PFSK-1 (cell line): ENCODE measurements around the gene AHNAK2.

Experiments
- FOXP2 ChIP-seq: optimal IDR thresholded peaks from 2 replicates; pipeline ENCODE3; 2011; ENCODE audit warnings: borderline replicate concordance, control low read depth, inconsistent platforms; ENCODE audit not compliant: insufficient read depth; ENCODE audit errors: extremely low read length, extremely low read depth
- POLR2AphosphoS5 ChIP-seq: IDR thresholded peaks from 2 replicates; pipeline ENCODE4 v1.6.1; 2012; ENCODE audit warnings: low read depth, mild to moderate bottlenecking, control low read depth, low read length, moderate library complexity
- SIN3A ChIP-seq: IDR thresholded peaks from 2 replicates; pipeline ENCODE4 v1.6.1; 2012; ENCODE audit warnings: mild to moderate bottlenecking, low read length, moderate library complexity, borderline replicate concordance; ENCODE audit not compliant: insufficient read depth
- TAF1 ChIP-seq: IDR thresholded peaks from 2 replicates; pipeline ENCODE4 v1.6.1; 2012; ENCODE audit warnings: low read length, control low read depth, borderline replicate concordance; ENCODE audit not compliant: insufficient read depth
- TF ChIP-seq, protein P1 (sequence below), 2 experiments: IDR thresholded peaks; 2 replicates each; pipeline versions ENCODE4 v1.6.1 to v1.8.0; 2011 to 2012; ENCODE audit warnings: low read depth in 2 of 2, low read length in 2 of 2, control low read depth in 1 of 2, inconsistent platforms in 1 of 2, mild to moderate bottlenecking in 1 of 2, moderate library complexity in 1 of 2; ENCODE audit not compliant: insufficient read depth in 1 of 2

DNA sequence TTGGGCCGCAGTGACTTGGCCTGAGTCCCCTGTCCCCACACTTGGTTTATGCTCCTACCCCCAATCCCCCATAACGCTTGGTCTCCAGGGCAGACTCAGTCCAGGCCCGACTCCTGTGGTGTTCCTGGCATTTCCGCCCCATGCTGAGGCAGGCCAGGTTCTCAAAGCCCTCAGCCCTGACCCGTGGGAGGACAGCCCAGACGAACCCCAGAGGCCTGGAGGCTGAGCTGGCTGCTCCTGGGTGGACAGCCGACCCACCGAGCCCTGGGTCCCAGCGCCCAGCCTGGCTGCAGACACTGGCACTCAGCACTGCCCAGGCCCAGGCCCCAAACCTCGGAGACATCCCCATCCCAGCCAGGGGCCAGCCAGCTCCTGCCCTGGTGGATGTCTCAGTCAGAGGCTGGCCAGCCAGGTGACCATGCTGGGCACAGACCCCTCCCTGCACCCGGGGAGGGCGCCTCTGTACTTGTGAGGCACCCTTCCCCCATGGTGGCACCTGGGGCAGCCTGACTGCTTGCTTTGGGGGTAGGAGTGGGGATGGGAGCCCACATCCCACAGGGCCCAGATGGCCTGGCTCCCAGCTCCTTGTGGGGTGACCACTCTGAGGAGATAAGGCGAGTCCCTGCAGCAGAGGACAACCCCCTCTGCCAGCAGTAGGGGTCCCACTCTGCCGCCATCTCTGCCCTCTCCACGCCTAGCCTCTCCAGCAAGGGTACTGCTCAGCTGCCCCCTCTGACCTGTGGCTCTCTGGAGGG is 52.1 kb downstream of the AHNAK2 start:
- TF ChIP-seq POLR2AphosphoS5, result no peak
- TF ChIP-seq TAF1, result no peak
- TF ChIP-seq, protein P1, sequence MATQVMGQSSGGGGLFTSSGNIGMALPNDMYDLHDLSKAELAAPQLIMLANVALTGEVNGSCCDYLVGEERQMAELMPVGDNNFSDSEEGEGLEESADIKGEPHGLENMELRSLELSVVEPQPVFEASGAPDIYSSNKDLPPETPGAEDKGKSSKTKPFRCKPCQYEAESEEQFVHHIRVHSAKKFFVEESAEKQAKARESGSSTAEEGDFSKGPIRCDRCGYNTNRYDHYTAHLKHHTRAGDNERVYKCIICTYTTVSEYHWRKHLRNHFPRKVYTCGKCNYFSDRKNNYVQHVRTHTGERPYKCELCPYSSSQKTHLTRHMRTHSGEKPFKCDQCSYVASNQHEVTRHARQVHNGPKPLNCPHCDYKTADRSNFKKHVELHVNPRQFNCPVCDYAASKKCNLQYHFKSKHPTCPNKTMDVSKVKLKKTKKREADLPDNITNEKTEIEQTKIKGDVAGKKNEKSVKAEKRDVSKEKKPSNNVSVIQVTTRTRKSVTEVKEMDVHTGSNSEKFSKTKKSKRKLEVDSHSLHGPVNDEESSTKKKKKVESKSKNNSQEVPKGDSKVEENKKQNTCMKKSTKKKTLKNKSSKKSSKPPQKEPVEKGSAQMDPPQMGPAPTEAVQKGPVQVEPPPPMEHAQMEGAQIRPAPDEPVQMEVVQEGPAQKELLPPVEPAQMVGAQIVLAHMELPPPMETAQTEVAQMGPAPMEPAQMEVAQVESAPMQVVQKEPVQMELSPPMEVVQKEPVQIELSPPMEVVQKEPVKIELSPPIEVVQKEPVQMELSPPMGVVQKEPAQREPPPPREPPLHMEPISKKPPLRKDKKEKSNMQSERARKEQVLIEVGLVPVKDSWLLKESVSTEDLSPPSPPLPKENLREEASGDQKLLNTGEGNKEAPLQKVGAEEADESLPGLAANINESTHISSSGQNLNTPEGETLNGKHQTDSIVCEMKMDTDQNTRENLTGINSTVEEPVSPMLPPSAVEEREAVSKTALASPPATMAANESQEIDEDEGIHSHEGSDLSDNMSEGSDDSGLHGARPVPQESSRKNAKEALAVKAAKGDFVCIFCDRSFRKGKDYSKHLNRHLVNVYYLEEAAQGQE (IDR thresholded peaks at IDR 0.05; ENCODE audit: insufficient read depth in 1 of 2, low read depth in 2 of 2, low read length in 2 of 2), result no peak
- TF ChIP-seq SIN3A, result no peak
- TF ChIP-seq FOXP2, result no peak
